ENCODE measurements around the gene RBM15B.

GRCh38 chr3:51375571-51375970, 15.5 kb upstream of the RBM15B start:
- TF ChIP-seq POLR2AphosphoS5 (IDR thresholded peaks at IDR 0.05; ENCODE audit: low read depth, low read length) (no peak), REST (IDR thresholded peaks at IDR 0.05; ENCODE audit: insufficient read depth in 1 of 2, low read depth in 2 of 2, low read length in 2 of 2) (no peak), TAF1 (IDR thresholded peaks at IDR 0.05; ENCODE audit: borderline replicate concordance, insufficient read depth, low read length) (no peak), SIN3A (IDR thresholded peaks at IDR 0.05; ENCODE audit: borderline replicate concordance, insufficient read depth, low read length) (no peak)
